H9 (cell line): ENCODE measurements around the gene LTBP4. TPM values are rescaled to one million over a fixed set of nuclear protein-coding genes. Genes with fewer than 3 reads are reported as not detected.

ENCODE experiments used
- DNase-seq: peaks from one replicate; pipeline ENCODE4 v3.0.0-alpha.2; 2017
- H2AFZ ChIP-seq: one replicate; pipeline ENCODE4 v1.6.1; 2013; ENCODE audit warnings: mild to moderate bottlenecking, low read length, control low read depth, moderate library complexity
- H2AK5ac ChIP-seq: 2 replicates; pipeline ENCODE4 v1.6.1; 2013; ENCODE audit warnings: low read length, control low read depth, mixed read lengths; ENCODE audit not compliant: insufficient read length
- H2BK120ac ChIP-seq: one replicate; pipeline ENCODE4 v1.6.1; 2013; ENCODE audit warnings: low read depth, mild to moderate bottlenecking, low read length, control low read depth, inconsistent platforms; ENCODE audit not compliant: poor library complexity, severe bottlenecking
- H2BK12ac ChIP-seq: 2 replicates; pipeline ENCODE4 v1.6.1; 2013; ENCODE audit warnings: low read length, control low read depth, mixed read lengths, low read depth; ENCODE audit not compliant: insufficient read length
- H2BK15ac ChIP-seq: 2 replicates; pipeline ENCODE4 v1.6.1; 2013; ENCODE audit warnings: low read depth, low read length, control low read depth
- H2BK20ac ChIP-seq: one replicate; pipeline ENCODE4 v1.6.1; 2013; ENCODE audit warnings: low read depth, mild to moderate bottlenecking, low read length, control low read depth, inconsistent platforms; ENCODE audit not compliant: poor library complexity, severe bottlenecking
- H2BK5ac ChIP-seq: 2 replicates; pipeline ENCODE4 v1.6.1; 2013; ENCODE audit warnings: low read length, control low read depth, mixed read lengths; ENCODE audit not compliant: insufficient read length
- H3K14ac ChIP-seq: 2 replicates; pipeline ENCODE4 v1.6.1; 2013; ENCODE audit warnings: low read length, control low read depth; ENCODE audit not compliant: insufficient read depth
- H3K18ac ChIP-seq: 2 replicates; pipeline ENCODE4 v1.6.1; 2013; ENCODE audit warnings: low read depth, mild to moderate bottlenecking, mixed read lengths, low read length, control low read depth; ENCODE audit not compliant: insufficient read length
- H3K23ac ChIP-seq: 2 replicates; pipeline ENCODE4 v1.6.1; 2013; ENCODE audit warnings: low read length, control low read depth, mixed read lengths, low read depth; ENCODE audit not compliant: insufficient read length
- H3K23me2 ChIP-seq: 2 replicates; pipeline ENCODE4 v1.6.1; 2013; ENCODE audit warnings: low read depth, mild to moderate bottlenecking, mixed read lengths, low read length, control low read depth; ENCODE audit not compliant: insufficient read length, poor library complexity, severe bottlenecking
- H3K27ac ChIP-seq: 2 replicates; pipeline ENCODE4 v1.5.1; 2013; ENCODE audit warnings: low read length, control low read depth, mixed read lengths, low read depth; ENCODE audit not compliant: insufficient read length
- H3K27me3 ChIP-seq: 2 replicates; pipeline ENCODE4 v1.6.1; 2013; ENCODE audit warnings: low read length, control low read depth, inconsistent platforms; ENCODE audit not compliant: insufficient read depth
- H3K4ac ChIP-seq: 2 replicates; pipeline ENCODE4 v1.6.1; 2013; ENCODE audit warnings: low read depth, mild to moderate bottlenecking, control low read depth, inconsistent platforms, low read length, moderate library complexity
- H3K4me1 ChIP-seq: 2 replicates; pipeline ENCODE4 v1.6.1; 2013; ENCODE audit warnings: low read length, control low read depth, inconsistent platforms; ENCODE audit not compliant: insufficient read depth
- H3K4me2 ChIP-seq: 2 replicates; pipeline ENCODE4 v1.6.1; 2013; ENCODE audit warnings: low read length, control low read depth, mixed read lengths; ENCODE audit not compliant: insufficient read length, insufficient read depth
- H3K56ac ChIP-seq: 2 replicates; pipeline ENCODE4 v1.6.1; 2013; ENCODE audit warnings: low read depth, mild to moderate bottlenecking, mixed read lengths, low read length, control low read depth; ENCODE audit not compliant: insufficient read length
- H3K79me1 ChIP-seq: 2 replicates; pipeline ENCODE4 v1.6.1; 2013; ENCODE audit warnings: low read depth, mild to moderate bottlenecking, moderate library complexity, low read length, control low read depth, inconsistent platforms; ENCODE audit not compliant: insufficient read depth, poor library complexity, severe bottlenecking
- H3K79me2 ChIP-seq: 2 replicates; pipeline ENCODE4 v1.6.1; 2013; ENCODE audit warnings: low read length, control low read depth, inconsistent platforms; ENCODE audit not compliant: insufficient read depth
- H3K9ac ChIP-seq: 2 replicates; pipeline ENCODE4 v1.6.1; 2013; ENCODE audit warnings: low read length, control low read depth, mixed read lengths; ENCODE audit not compliant: insufficient read length; ENCODE audit errors: extremely low read depth
- H3K9me3 ChIP-seq: one replicate; pipeline ENCODE4 v1.6.1; 2013; ENCODE audit warnings: low read depth, low read length, inconsistent platforms; ENCODE audit not compliant: control insufficient read depth
- H3T11ph ChIP-seq: one replicate; pipeline ENCODE4 v1.6.1; 2013; ENCODE audit warnings: mild to moderate bottlenecking, low read length, control low read depth, inconsistent platforms
- H4K20me1 ChIP-seq: one replicate; pipeline ENCODE4 v1.6.1; 2013; ENCODE audit not compliant: control insufficient read depth, insufficient read length, insufficient read depth
- H4K5ac ChIP-seq: 2 replicates; pipeline ENCODE4 v1.6.1; 2013; ENCODE audit warnings: low read depth, mild to moderate bottlenecking, mixed read lengths, low read length, control low read depth; ENCODE audit not compliant: insufficient read length
- H4K8ac ChIP-seq: replicated peaks from 2 replicates; pipeline ENCODE4 v1.6.1; 2013; ENCODE audit warnings: low read length, control low read depth, mixed read lengths, low read depth; ENCODE audit not compliant: insufficient read length
- H4K91ac ChIP-seq: 2 replicates; pipeline ENCODE4 v1.6.1; 2013; ENCODE audit warnings: low read depth, mild to moderate bottlenecking, moderate library complexity, mixed read lengths, low read length, control low read depth; ENCODE audit not compliant: insufficient read length
- H3K27ac Mint-ChIP-seq, 3 experiments: 2 replicates in 2 of 3; 3 replicates in 1 of 3; pipeline ENCODE4 v1.8.0; 2020 to 2021; ENCODE audit warnings: mixed read lengths in 3 of 3, mild to moderate bottlenecking in 1 of 3, moderate library complexity in 1 of 3
- H3K27me3 Mint-ChIP-seq: 2 replicates; pipeline ENCODE4 v1.8.0; 2021; ENCODE audit warnings: low read depth, mild to moderate bottlenecking, moderate library complexity, mixed read lengths
- H3K36me3 Mint-ChIP-seq, 3 experiments: 2 replicates in 2 of 3; 3 replicates in 1 of 3; pipeline ENCODE4 v1.8.0; 2020 to 2021; ENCODE audit warnings: low read depth in 3 of 3, mixed read lengths in 3 of 3; ENCODE audit not compliant: insufficient read depth in 1 of 3
- H3K4me1 Mint-ChIP-seq, 2 experiments: 2 replicates each; pipeline ENCODE4 v1.8.0; 2020; ENCODE audit warnings: mixed read lengths in 2 of 2
- H3K4me3 Mint-ChIP-seq, 2 experiments: 2 replicates in 1 of 2; 3 replicates in 1 of 2; pipeline ENCODE4 v1.8.0; 2020 to 2021; ENCODE audit warnings: mild to moderate bottlenecking in 2 of 2, mixed read lengths in 2 of 2, moderate library complexity in 1 of 2
- H3K9me3 Mint-ChIP-seq, 2 experiments: 2 replicates in 1 of 2; 3 replicates in 1 of 2; pipeline ENCODE4 v1.8.0; 2020; ENCODE audit warnings: mild to moderate bottlenecking in 2 of 2, mixed read lengths in 2 of 2, moderate library complexity in 1 of 2
- WGBS: extraction: QIAGEN DNeasy Blood & Tissue Kit; methylation state at CpG from one replicate; pipeline ENCODE4 v1.1.7; 2013; ENCODE audit warnings: missing lambda C conversion rate, low lambda C conversion rate, mixed read lengths; ENCODE audit not compliant: insufficient read length; ENCODE audit errors: extremely low coverage; 5-methylcytosine and 5-hydroxymethylcytosine counted together
- total RNA-seq: library from RNA; stranded (reverse); gene quantifications from 2 replicates; pipeline ENCODE4 v1.2.1, GENCODE V29; 2021
- TF ChIP-seq, protein P1 (sequence below): fragments of 200-600 bp; sonication (generic); conservative IDR thresholded peaks from 3 replicates; pipeline ENCODE4 v1.8.0; 2021; ENCODE audit warnings: antibody characterized with exemption, mild to moderate bottlenecking

Gene LTBP4
- total RNA-seq, 1 experiment from 2014 or later = 129 TPM

GRCh38 chr19:40599331-40599901, 1.8 kb upstream of the LTBP4 start:
- H3K14ac ChIP-seq = no peak overlapping the region
- H3K79me2 ChIP-seq = no peaks in the 10 kb centered on the region
- DNase-seq = peak; percentile 48
- peak overlapping the region; percentile 1 for H3K4me2 ChIP-seq
- no peaks in the 10 kb centered on the region for H4K20me1 ChIP-seq
- H3K36me3 Mint-ChIP-seq = peaks cover 0 to 3% (median 0%) of the 10 kb centered on the region in 3 experiments; a peak in 2 of 7 replicates
- no peak overlapping the region for H4K91ac ChIP-seq
- peaks cover 61% of the 10 kb centered on the region for H3K27me3 Mint-ChIP-seq
- no peaks in the 10 kb centered on the region for H3K9me3 ChIP-seq
- H3K9me3 Mint-ChIP-seq = no peaks in the 10 kb centered on the region; a peak in 1 of 5 replicates
- TF ChIP-seq, protein P1, sequence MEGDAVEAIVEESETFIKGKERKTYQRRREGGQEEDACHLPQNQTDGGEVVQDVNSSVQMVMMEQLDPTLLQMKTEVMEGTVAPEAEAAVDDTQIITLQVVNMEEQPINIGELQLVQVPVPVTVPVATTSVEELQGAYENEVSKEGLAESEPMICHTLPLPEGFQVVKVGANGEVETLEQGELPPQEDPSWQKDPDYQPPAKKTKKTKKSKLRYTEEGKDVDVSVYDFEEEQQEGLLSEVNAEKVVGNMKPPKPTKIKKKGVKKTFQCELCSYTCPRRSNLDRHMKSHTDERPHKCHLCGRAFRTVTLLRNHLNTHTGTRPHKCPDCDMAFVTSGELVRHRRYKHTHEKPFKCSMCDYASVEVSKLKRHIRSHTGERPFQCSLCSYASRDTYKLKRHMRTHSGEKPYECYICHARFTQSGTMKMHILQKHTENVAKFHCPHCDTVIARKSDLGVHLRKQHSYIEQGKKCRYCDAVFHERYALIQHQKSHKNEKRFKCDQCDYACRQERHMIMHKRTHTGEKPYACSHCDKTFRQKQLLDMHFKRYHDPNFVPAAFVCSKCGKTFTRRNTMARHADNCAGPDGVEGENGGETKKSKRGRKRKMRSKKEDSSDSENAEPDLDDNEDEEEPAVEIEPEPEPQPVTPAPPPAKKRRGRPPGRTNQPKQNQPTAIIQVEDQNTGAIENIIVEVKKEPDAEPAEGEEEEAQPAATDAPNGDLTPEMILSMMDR = no peak
- H3K56ac ChIP-seq = no peak overlapping the region
- no peak overlapping the region for H3K23ac ChIP-seq
- H4K8ac ChIP-seq = no peak overlapping the region
- no peak overlapping the region for H4K5ac ChIP-seq
- no peak overlapping the region for H3K18ac ChIP-seq
- H3K9ac ChIP-seq = no peak overlapping the region
- H2AFZ ChIP-seq = no peak overlapping the region
- no peak overlapping the region for H2BK20ac ChIP-seq
- H2AK5ac ChIP-seq = no peak overlapping the region
- H3K4me3 Mint-ChIP-seq = peak overlapping the region in 1 of 2 experiments; percentile 88; a peak in 3 of 5 replicates
- no CpG with 5 or more reads among the region's 9 CpGs for WGBS
- H2BK120ac ChIP-seq = no peak overlapping the region
- no peak overlapping the region for H3T11ph ChIP-seq
- H3K4me1 ChIP-seq = peaks cover 6% of the 10 kb centered on the region
- peaks cover 36 to 57% of the 10 kb centered on the region in 2 experiments for H3K4me1 Mint-ChIP-seq
- H3K23me2 ChIP-seq = peaks cover 15% of the 10 kb centered on the region
- no peaks in the 10 kb centered on the region for H3K79me1 ChIP-seq
- no peak overlapping the region for H2BK5ac ChIP-seq
- H2BK12ac ChIP-seq = no peak overlapping the region
- no peak overlapping the region for H2BK15ac ChIP-seq
- no peak overlapping the region for H3K27ac ChIP-seq
- H3K4ac ChIP-seq = no peak overlapping the region
- no peak overlapping the region for H3K27ac Mint-ChIP-seq
- peaks cover 10% of the 10 kb centered on the region; the same call in 1 of the 2 replicates for H3K27me3 ChIP-seq
